ENCODE results near the gene PDLIM1. TPM values are rescaled to one million over a fixed set of nuclear protein-coding genes. Genes with fewer than 3 reads are reported as not detected.

PDLIM1 gene
- total and polyA plus RNA-seq, 2 of the 13 experiments (the other 11 are each of a cell fraction or from before 2014, with no cell fraction given) = 119 to 123 TPM

- TF ChIP-seq RERE (CRISPR knock-in tag; IDR thresholded peaks at IDR 0.05; ENCODE audit: low read depth) (no peak), ZBTB21 (CRISPR knock-in tag; IDR thresholded peaks at IDR 0.05) (no peak), POLR2AphosphoS2 (IDR thresholded peaks at IDR 0.05; ENCODE audit: low read depth, low read length) (no peak)
These were observed 16.0 kb upstream of the PDLIM1 start (continued) for GRCh38 chr10:95306851-95307250.

GRCh38 chr10:95306318-95306650 is 15.5 kb upstream of the PDLIM1 start:
- ChIA-PET POLR2A (no interaction called here), CTCF (ENCODE audit: low intra/inter-chr PET ratio, low total read pairs) (no interaction called here)
- intact Hi-C loops (cut with micrococcal nuclease; ENCODE audit: unreplicated experiment) (no loop called here), in situ Hi-C loops (cut with HindIII; ENCODE audit: extremely low pct_ligation_motif_present, low pct_unique_long_range_greater_than_20kb) (no loop called here)
- Histone ChIP-seq H3K9me3 (ENCODE audit: low read length) (no peaks in the 10 kb centered on the region), H3K4me2 (ENCODE audit: low read depth, low read length) (no peak overlapping the region), H4K20me1 (ENCODE audit: insufficient read depth, low read length) (no peaks in the 10 kb centered on the region), H3K79me2 (ENCODE audit: insufficient read depth, low read length) (no peaks in the 10 kb centered on the region), H3K9ac (ENCODE audit: insufficient read depth, low read depth, low read length) (no peak overlapping the region), H3K27me3 (ENCODE audit: control insufficient read depth in 1 of 2, insufficient read depth in 2 of 2, low read length in 2 of 2) (no peaks in the 10 kb centered on the region), H3K36me3 (replicated peaks in 1 of 2; ENCODE audit: control insufficient read depth in 1 of 2, insufficient read depth in 2 of 2, low read length in 2 of 2) (no peaks in the 10 kb centered on the region), H3K4me1 (ENCODE audit: insufficient read depth, low read length) (peaks cover 58% of the 10 kb centered on the region), H2AFZ (ENCODE audit: low read length) (no peak overlapping the region), H3K4me3 (replicated peaks in 1 of 3; ENCODE audit: insufficient read depth in 1 of 3, low read depth in 2 of 3, low read length in 3 of 3) (no peak overlapping the region), H3K27ac (ENCODE audit: extremely low read length, insufficient read depth, low read length) (no peak overlapping the region)
- ATAC-seq = no peak
- DNase-seq (ENCODE audit: low spot score) = no peak
- no TSS peak for BruUV-seq (replicated peaks)
- 93% methylated on average over 3 of the region's 3 CpGs for WGBS (ENCODE audit: low lambda C conversion rate)
- FAIRE-seq = no peak
- TF ChIP-seq ATF7-NPFF (CRISPR knock-in tag; IDR thresholded peaks at IDR 0.05; ENCODE audit: low read depth) (no peak), ZNF280D (CRISPR knock-in tag; IDR thresholded peaks at IDR 0.05) (no peak), NFYB (CRISPR knock-in tag; IDR thresholded peaks at IDR 0.05) (no peak), ZNF567 (CRISPR knock-in tag; IDR thresholded peaks at IDR 0.05; ENCODE audit: borderline replicate concordance) (no peak), ZHX1 (CRISPR knock-in tag; IDR thresholded peaks at IDR 0.05; ENCODE audit: low read depth) (no peak), GLMP (CRISPR knock-in tag; IDR thresholded peaks at IDR 0.05; ENCODE audit: borderline replicate concordance) (no peak), KLF13 (CRISPR knock-in tag; IDR thresholded peaks at IDR 0.05) (no peak)
